Stimulated activated CD8-positive, alpha-beta memory T cell treated with anti-CD3 and anti-CD28 coated beads, Interleukin-4, amount 100 ng/mL, for 24 hours (primary cell): Measurements from ENCODE around the gene SLC25A17.
A peak's percentile ranks its signal among the peaks of the same experiment; 100 is the strongest.
"Not testable (repeated sequence)": the region's sequence is repeated elsewhere in the genome, so short reads cannot be mapped to it uniquely, and the experiment has no call there.

Experiments used
- DNase-seq: peaks from one replicate; pipeline ENCODE4 v3.0.0-alpha.2; 2020; ENCODE audit warnings: low read depth

Gene SLC25A17

GRCh38 chr22:40753114-40753513 is 66.0 kb downstream of the SLC25A17 start:
- no peak for DNase-seq

- no peak for DNase-seq
These were observed 67.9 kb downstream of the SLC25A17 start for GRCh38 chr22:40751250-40751649.

- DNase-seq = no peak
These were observed 69.3 kb downstream of the SLC25A17 start for GRCh38 chr22:40749829-40750228.

- no peak for DNase-seq
These were observed 70.5 kb downstream of the SLC25A17 start for GRCh38 chr22:40748388-40749355.

GRCh38 chr22:40747361-40747760 is 71.8 kb downstream of the SLC25A17 start:
- DNase-seq = no peak

- no peak for DNase-seq
These were observed 72.5 kb downstream of the SLC25A17 start for GRCh38 chr22:40746428-40747220.

- DNase-seq = no peak
These were observed 75.4 kb downstream of the SLC25A17 start for GRCh38 chr22:40743768-40744167.

GRCh38 chr22:40741116-40741515 is 78.0 kb downstream of the SLC25A17 start:
- DNase-seq = no peak

GRCh38 chr22:40739721-40740120 is 79.4 kb downstream of the SLC25A17 start:
- DNase-seq = no peak

- no peak for DNase-seq
These were observed 85.2 kb downstream of the SLC25A17 start for GRCh38 chr22:40733919-40734318.

- no peak for DNase-seq
These were observed 86.2 kb downstream of the SLC25A17 start for GRCh38 chr22:40732999-40733292.

- no peak for DNase-seq
These were observed 89.9 kb downstream of the SLC25A17 start for GRCh38 chr22:40729284-40729683.

- DNase-seq = peak; percentile 16
These were observed 90.4 kb downstream of the SLC25A17 start for GRCh38 chr22:40728731-40729189.

GRCh38 chr22:40727964-40728615 is 91.1 kb downstream of the SLC25A17 start:
- no peak for DNase-seq

- DNase-seq = no peak
These were observed 91.8 kb downstream of the SLC25A17 start for GRCh38 chr22:40727070-40727963.

- DNase-seq = no peak
These were observed 92.6 kb downstream of the SLC25A17 start for GRCh38 chr22:40726514-40726913.

- no peak for DNase-seq
These were observed 95.7 kb downstream of the SLC25A17 start for GRCh38 chr22:40723396-40723933.

GRCh38 chr22:40721266-40721665 is 97.9 kb downstream of the SLC25A17 start:
- no peak for DNase-seq

- DNase-seq = no peak
These were observed 98.4 kb downstream of the SLC25A17 start for GRCh38 chr22:40720538-40721256.

- DNase-seq = not testable (repeated sequence)
These were observed 99.0 kb downstream of the SLC25A17 start for GRCh38 chr22:40720156-40720537.
